Panc1 (cell line): ENCODE data around the gene TP63. TPM values are rescaled to one million over a fixed set of nuclear protein-coding genes. Genes with fewer than 3 reads are reported as not detected.

Experiments used
- ATAC-seq: fragments of 200-7000 bp; cut with Tn5 transposase; 2 replicates; pipeline ENCODE4 v1.9.1; 2020; ENCODE audit warnings: mild to moderate bottlenecking, moderate library complexity
- BruUV-seq: library from RNA; stranded (reverse); fragments of 400-500 nt; replicated peaks from 2 replicates; lab custom pipeline; 2021; lab: Mats Ljungman, UMichigan
- CTCF ChIA-PET: fragments of 300-600 bp; sonication (Branson Sonifier 250); formaldehyde crosslinking; loops from one replicate; lab custom pipeline; 2022; ENCODE audit warnings: antibody characterized with exemption; lab: Charles Lee
- POLR2A ChIA-PET: fragments of 300-600 bp; sonication (Branson Sonifier 250); formaldehyde crosslinking; loops from one replicate; lab custom pipeline; 2022; ENCODE audit warnings: antibody characterized with exemption; lab: Charles Lee
- DNase-seq: peaks from one replicate; pipeline ENCODE4 v3.0.0-alpha.2; 2010; ENCODE audit warnings: low read depth, low spot score
- H3K27ac ChIP-seq: 2 replicates; pipeline ENCODE4 v1.5.1; 2011; ENCODE audit warnings: mild to moderate bottlenecking, low read length, inconsistent platforms
- H3K27me3 ChIP-seq: fragments of 200-500 bp; sonication (Bioruptor generic); 2 replicates; pipeline ENCODE4 v1.6.0; 2014; ENCODE audit warnings: low read length, inconsistent platforms; ENCODE audit not compliant: control insufficient read depth, insufficient read depth
- H3K36me3 ChIP-seq: fragments of 200-500 bp; sonication (Bioruptor generic); 2 replicates; pipeline ENCODE4 v1.5.1; 2014; ENCODE audit warnings: inconsistent platforms, mild to moderate bottlenecking, low read length, moderate library complexity; ENCODE audit not compliant: control insufficient read depth, insufficient read depth
- H3K4me1 ChIP-seq: 2 replicates; pipeline ENCODE4 v1.5.1; 2011; ENCODE audit warnings: inconsistent platforms, mild to moderate bottlenecking, low read length, moderate library complexity; ENCODE audit not compliant: control insufficient read depth, insufficient read depth
- H3K4me3 ChIP-seq, 2 experiments: 2 replicates each; pipeline ENCODE4 v1.5.1; 2011 to 2012; ENCODE audit warnings: low read depth in 2 of 2, low read length in 2 of 2, mild to moderate bottlenecking in 2 of 2, inconsistent platforms in 1 of 2, moderate library complexity in 1 of 2
- H3K9me3 ChIP-seq: fragments of 200-500 bp; sonication (Bioruptor generic); 2 replicates; pipeline ENCODE4 v1.5.1; 2014; ENCODE audit warnings: low read depth, mild to moderate bottlenecking, inconsistent platforms, low read length, moderate library complexity; ENCODE audit not compliant: control insufficient read depth, insufficient read depth
- CTCF ChIP-seq: fragments of 450-650 bp; IDR thresholded peaks from 2 replicates; pipeline ENCODE4 v1.5.1; 2017; ENCODE audit warnings: mild to moderate bottlenecking
- POLR2AphosphoS5 ChIP-seq: IDR thresholded peaks from 2 replicates; pipeline ENCODE4 v1.6.1; 2012; ENCODE audit warnings: mild to moderate bottlenecking, low read depth, low read length, moderate library complexity
- REST ChIP-seq, 2 experiments: IDR thresholded peaks; 2 replicates each; pipeline ENCODE4 v1.6.1; 2011 to 2012; ENCODE audit warnings: low read depth in 2 of 2, control low read depth in 1 of 2, low read length in 1 of 2, mild to moderate bottlenecking in 1 of 2, moderate library complexity in 1 of 2; ENCODE audit not compliant: insufficient read depth in 1 of 2
- SIN3A ChIP-seq: IDR thresholded peaks from 2 replicates; pipeline ENCODE4 v1.6.1; 2012; ENCODE audit warnings: low read depth, mild to moderate bottlenecking, low read length, moderate library complexity, borderline replicate concordance; ENCODE audit not compliant: insufficient read depth
- TCF7L2 ChIP-seq: IDR thresholded peaks from 2 replicates; pipeline ENCODE4 v1.6.1; 2011; ENCODE audit warnings: mild to moderate bottlenecking, low read depth, low read length, inconsistent platforms
- in situ Hi-C: cut with HindIII; loops from 2 replicates; pipeline ENCODE4 v1.10.0; 2016; ENCODE audit warnings: low sequenced_read_pairs, low pct_unique_long_range_greater_than_20kb
- intact Hi-C: fragments of 100-400 bp; cut with micrococcal nuclease; formaldehyde crosslinking; loops from one replicate; pipeline ENCODE4 v1.10.0; 2022; ENCODE audit not compliant: unreplicated experiment
- total RNA-seq: library from RNA; stranded (reverse); gene quantifications from one replicate; pipeline ENCODE4 v1.2.1, GENCODE V29; 2021; ENCODE audit not compliant: unreplicated experiment

The TP63 gene
- total RNA-seq, 1 experiment from 2014 or later: 0.51 TPM

GRCh38 chr3:189813647-189814240, 182.6 kb downstream of the TP63 start:
- Histone ChIP-seq H3K36me3 (no peaks in the 10 kb centered on the region), H3K4me1 (no peaks in the 10 kb centered on the region), H3K27ac (no peak overlapping the region), H3K9me3 (no peaks in the 10 kb centered on the region), H3K27me3 (no peaks in the 10 kb centered on the region), H3K4me3 (no peak overlapping the region)
- ATAC-seq: no peak
- BruUV-seq: no TSS peak
- in situ Hi-C loops (no loop called here), intact Hi-C loops (no loop called here)
- ChIA-PET CTCF (no interaction called here), POLR2A (no interaction called here)
- DNase-seq: no peak
- TF ChIP-seq REST (IDR thresholded peaks at IDR 0.05; ENCODE audit: insufficient read depth in 1 of 2, low read depth in 2 of 2, low read length in 1 of 2) (no peak), POLR2AphosphoS5 (no peak), CTCF (no peak), TCF7L2 (no peak), SIN3A (no peak)

- intact Hi-C loops: no loop called here
- Histone ChIP-seq H3K4me1 (no peaks in the 10 kb centered on the region), H3K27ac (no peak overlapping the region), H3K36me3 (no peaks in the 10 kb centered on the region), H3K27me3 (no peaks in the 10 kb centered on the region), H3K9me3 (no peaks in the 10 kb centered on the region), H3K4me3 (no peak overlapping the region)
- BruUV-seq: no TSS peak
- no peak for ATAC-seq
- no peak for DNase-seq
- no peak for TF ChIP-seq TCF7L2
- no peak for TF ChIP-seq POLR2AphosphoS5
- no peak for TF ChIP-seq CTCF
- no peak for TF ChIP-seq REST (IDR thresholded peaks at IDR 0.05; ENCODE audit: insufficient read depth in 1 of 2, low read depth in 2 of 2, low read length in 1 of 2)
- TF ChIP-seq SIN3A: no peak
- in situ Hi-C loops: no loop called here
- POLR2A ChIA-PET: no interaction called here
- CTCF ChIA-PET: no interaction called here
Measured at GRCh38 chr3:189820365-189820720, 189.2 kb downstream of the TP63 start.
